PC-9 (cell line): ENCODE results near the gene SETD7. TPM values are rescaled to one million over a fixed set of nuclear protein-coding genes. Genes with fewer than 3 reads are reported as not detected.

Experiments used
- BruUV-seq: library from RNA; stranded (reverse); fragments of 400-500 nt; replicated peaks from 2 replicates; lab custom pipeline; 2021; lab: Mats Ljungman, UMichigan
- CTCF ChIA-PET: fragments of 300-600 bp; sonication (Branson Sonifier 250); formaldehyde crosslinking; loops from one replicate; lab custom pipeline; 2022; ENCODE audit warnings: antibody characterized with exemption; lab: Charles Lee
- POLR2A ChIA-PET: fragments of 300-600 bp; sonication (Branson Sonifier 250); formaldehyde crosslinking; loops from one replicate; lab custom pipeline; 2022; ENCODE audit warnings: antibody characterized with exemption; ENCODE audit not compliant: unreplicated experiment; lab: Charles Lee
- DNase-seq, 2 experiments: peaks; one replicate each; pipeline versions ENCODE4 v3.0.0 to v3.0.0-alpha.2; 2015 to 2022; ENCODE audit warnings: mixed read lengths in 1 of 2
- H2AFZ ChIP-seq: fragments of 200-600 bp; sonication (generic); 2 replicates; pipeline ENCODE4 v1.8.1; 2017; ENCODE audit warnings: antibody characterized with exemption
- H3F3A ChIP-seq: fragments of 200-600 bp; sonication (generic); 2 replicates; pipeline ENCODE4 v1.8.1; 2017; ENCODE audit warnings: antibody characterized with exemption, mild to moderate bottlenecking, low read depth; ENCODE audit not compliant: insufficient read depth
- H3K27ac ChIP-seq: fragments of 200-600 bp; sonication (generic); 2 replicates; pipeline ENCODE4 v1.6.1; 2016; ENCODE audit warnings: mixed run types
- H3K27me3 ChIP-seq: fragments of 200-600 bp; sonication (generic); 2 replicates; pipeline ENCODE4 v1.6.1; 2016; ENCODE audit warnings: low read depth, mixed run types; ENCODE audit not compliant: insufficient read depth
- H3K36me3 ChIP-seq: fragments of 200-600 bp; sonication (generic); 2 replicates; pipeline ENCODE4 v1.6.1; 2016; ENCODE audit warnings: low read depth, mixed run types
- H3K4me1 ChIP-seq: fragments of 200-600 bp; sonication (generic); replicated peaks from 2 replicates; pipeline ENCODE4 v1.6.1; 2016; ENCODE audit warnings: mixed run types; ENCODE audit not compliant: insufficient read depth
- H3K4me2 ChIP-seq: fragments of 200-600 bp; sonication (generic); 2 replicates; pipeline ENCODE4 v1.6.1; 2017; ENCODE audit warnings: mixed run types
- H3K4me3 ChIP-seq: fragments of 200-600 bp; sonication (generic); 2 replicates; pipeline ENCODE4 v1.6.1; 2016; ENCODE audit warnings: mixed run types
- H3K79me2 ChIP-seq: fragments of 200-600 bp; sonication (generic); 2 replicates; pipeline ENCODE4 v1.6.1; 2017; ENCODE audit warnings: low read depth, mixed run types
- H3K9me2 ChIP-seq: fragments of 200-600 bp; sonication (generic); 2 replicates; pipeline ENCODE4 v1.8.1; 2017; ENCODE audit warnings: mild to moderate bottlenecking; ENCODE audit not compliant: insufficient read depth
- H3K9me3 ChIP-seq: fragments of 200-600 bp; sonication (generic); 2 replicates; pipeline ENCODE4 v1.8.1; 2016; ENCODE audit warnings: low read depth; ENCODE audit not compliant: insufficient read depth
- H4K20me1 ChIP-seq: fragments of 200-600 bp; sonication (generic); 2 replicates; pipeline ENCODE4 v1.8.1; 2017; ENCODE audit not compliant: insufficient read depth
- CTCF ChIP-seq: fragments of 200-600 bp; sonication (generic); conservative IDR thresholded peaks from 2 replicates; pipeline ENCODE4 v1.6.1; 2017; ENCODE audit warnings: mixed run types, antibody characterized with exemption, mild to moderate bottlenecking, moderate library complexity
- EZH2 ChIP-seq: fragments of 200-600 bp; sonication (generic); IDR thresholded peaks from 2 replicates; pipeline ENCODE4 v1.8.0; 2017; ENCODE audit warnings: antibody characterized with exemption, low read depth
- intact Hi-C: fragments of 100-400 bp; cut with micrococcal nuclease; formaldehyde crosslinking; loops from one replicate; pipeline ENCODE4 v1.10.0; 2022; ENCODE audit not compliant: unreplicated experiment
- total RNA-seq: library from RNA; stranded (reverse); gene quantifications from 2 replicates; pipeline ENCODE4 v1.2.3, GENCODE V29; 2021

The SETD7 gene
- total RNA-seq, 1 experiment from 2014 or later = 36.5 TPM

GRCh38 chr4:139461022-139461628, 94.9 kb downstream of the SETD7 start:
- intact Hi-C loops = no loop called here
- no TSS peak for BruUV-seq
- no peaks in the 10 kb centered on the region for H4K20me1 ChIP-seq
- CTCF ChIA-PET = no interaction called here
- no peak for TF ChIP-seq CTCF
- no peak for TF ChIP-seq EZH2
- no peak overlapping the region for H2AFZ ChIP-seq
- H3K27me3 ChIP-seq = no peaks in the 10 kb centered on the region
- no peaks in the 10 kb centered on the region for H3F3A ChIP-seq
- H3K36me3 ChIP-seq = no peaks in the 10 kb centered on the region
- no peak for DNase-seq
- H3K9me3 ChIP-seq = no peaks in the 10 kb centered on the region
- H3K4me3 ChIP-seq = no peak overlapping the region
- H3K4me2 ChIP-seq = no peak overlapping the region
- peaks cover 27% of the 10 kb centered on the region for H3K4me1 ChIP-seq
- no peak overlapping the region for H3K27ac ChIP-seq
- H3K79me2 ChIP-seq = peaks cover 48% of the 10 kb centered on the region
- POLR2A ChIA-PET = no interaction called here
- no peaks in the 10 kb centered on the region for H3K9me2 ChIP-seq

GRCh38 chr4:139460565-139460964, 95.5 kb downstream of the SETD7 start:
- CTCF ChIA-PET = no interaction called here

DNA sequence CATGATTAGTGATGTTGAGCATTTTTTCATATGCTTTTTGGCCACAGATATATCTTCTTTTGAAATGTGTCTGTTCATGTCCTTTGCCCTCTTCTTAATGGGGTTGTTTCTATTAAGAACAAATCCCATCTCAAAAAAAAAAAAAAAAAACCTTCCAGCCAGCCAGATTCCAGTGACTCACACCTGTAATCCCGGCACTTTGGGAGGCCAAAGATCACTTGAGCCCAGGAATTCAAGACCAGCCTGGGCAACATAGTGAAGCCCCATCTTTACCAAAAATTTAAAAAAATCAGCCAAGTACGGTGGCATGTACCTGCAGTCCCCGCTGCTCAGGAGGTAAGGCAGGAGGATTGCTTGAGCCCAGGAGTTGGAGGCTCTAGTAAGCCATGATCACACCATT, 97.0 kb downstream of the SETD7 start:
- intact Hi-C loops = no loop called here
- Histone ChIP-seq H3K27ac (no peak overlapping the region), H3K36me3 (no peaks in the 10 kb centered on the region), H3K9me3 (no peaks in the 10 kb centered on the region), H4K20me1 (no peaks in the 10 kb centered on the region), H3K27me3 (no peaks in the 10 kb centered on the region), H3F3A (no peaks in the 10 kb centered on the region), H3K79me2 (peaks cover 65% of the 10 kb centered on the region), H3K4me3 (no peak overlapping the region), H3K4me2 (peak overlapping the region; percentile 36), H3K9me2 (no peaks in the 10 kb centered on the region), H3K4me1 (peaks cover 35% of the 10 kb centered on the region), H2AFZ (no peak overlapping the region)
- no TSS peak for BruUV-seq
- TF ChIP-seq EZH2 (no peak), CTCF (no peak)
- DNase-seq = peak in 1 of 2 experiments; percentile 41
- POLR2A ChIA-PET = no interaction called here
- CTCF ChIA-PET = no interaction called here

More at GRCh38 chr4:139460565-139460964, 95.5 kb downstream of the SETD7 start:
- no peak overlapping the region for H3K4me2 ChIP-seq
- no peaks in the 10 kb centered on the region for H3K36me3 ChIP-seq
- TF ChIP-seq EZH2 (no peak), CTCF (no peak)
- H4K20me1 ChIP-seq = no peaks in the 10 kb centered on the region
- no peaks in the 10 kb centered on the region for H3K27me3 ChIP-seq
- intact Hi-C loops = no loop called here
- no peak for DNase-seq
- no peak overlapping the region for H2AFZ ChIP-seq
- H3K4me1 ChIP-seq = peaks cover 32% of the 10 kb centered on the region
- H3K27ac ChIP-seq = no peak overlapping the region
- no peaks in the 10 kb centered on the region for H3F3A ChIP-seq
- POLR2A ChIA-PET = no interaction called here
- no peaks in the 10 kb centered on the region for H3K9me3 ChIP-seq
- no TSS peak for BruUV-seq
- no peak overlapping the region for H3K4me3 ChIP-seq
- no peaks in the 10 kb centered on the region for H3K9me2 ChIP-seq
- H3K79me2 ChIP-seq = peaks cover 54% of the 10 kb centered on the region
